Measurements from ENCODE around the gene RXFP4.
"Not testable (repeated sequence)": the region's sequence is repeated elsewhere in the genome, so short reads cannot be mapped to it uniquely, and the experiment has no call there.

RXFP4 gene

GRCh38 chr1:155979597-155980343 lies 38.3 kb downstream of the RXFP4 start:
- DNase-seq, result no peak

- DNase-seq, result peak; percentile 57
Observed at GRCh38 chr1:155981266-155982088, 40.0 kb downstream of the RXFP4 start.

GRCh38 chr1:155982106-155982505 lies 40.7 kb downstream of the RXFP4 start:
- no peak for DNase-seq

- DNase-seq, result no peak
Observed at GRCh38 chr1:155983191-155984024, 42.0 kb downstream of the RXFP4 start.

- DNase-seq, result no peak
Observed at GRCh38 chr1:155984341-155984740, 42.9 kb downstream of the RXFP4 start.

- not testable (repeated sequence) for DNase-seq
Observed at GRCh38 chr1:155984903-155985645, 43.6 kb downstream of the RXFP4 start.

- DNase-seq, result peak; percentile 87
Observed at GRCh38 chr1:155989242-155990004, 48.0 kb downstream of the RXFP4 start.

GRCh38 chr1:155990005-155990739 lies 48.7 kb downstream of the RXFP4 start:
- peak; percentile 20 for DNase-seq

All from CD4-positive, alpha-beta T cell treated with Interleukin-12 subunit alpha and Interleukin-12 subunit beta, for 1 hour (primary cell).